Loucy (cell line): Measurements from ENCODE around the gene PMVK.
"Not testable (repeated sequence)": the region's sequence is repeated elsewhere in the genome, so short reads cannot be mapped to it uniquely, and the experiment has no call there.

Source experiments
- H2AFZ ChIP-seq: fragments of 200-600 bp; sonication (generic); 2 replicates; pipeline ENCODE4 v1.6.0; 2016; ENCODE audit warnings: antibody characterized with exemption, mild to moderate bottlenecking, low read length, moderate library complexity
- H3F3A ChIP-seq: fragments of 200-600 bp; 2 replicates; pipeline ENCODE4 v1.6.0; 2016; ENCODE audit warnings: antibody characterized with exemption, low read depth, mild to moderate bottlenecking
- H3K27me3 ChIP-seq: fragments of 200-600 bp; sonication (generic); 2 replicates; pipeline ENCODE4 v1.6.1; 2014; ENCODE audit warnings: low read length, mild to moderate bottlenecking; ENCODE audit not compliant: insufficient read depth, poor library complexity, severe bottlenecking
- H3K36me3 ChIP-seq: fragments of 200-600 bp; sonication (generic); 2 replicates; pipeline ENCODE4 v1.6.1; 2016; ENCODE audit warnings: low read length; ENCODE audit not compliant: insufficient read depth
- H3K4me1 ChIP-seq: fragments of 200-600 bp; sonication (generic); 2 replicates; pipeline ENCODE4 v1.5.1; 2014; ENCODE audit warnings: low read length, mild to moderate bottlenecking; ENCODE audit not compliant: insufficient read depth, poor library complexity, severe bottlenecking
- H3K4me2 ChIP-seq: fragments of 200-600 bp; sonication (generic); 2 replicates; pipeline ENCODE4 v1.6.0; 2014; ENCODE audit warnings: antibody characterized with exemption, low read length, low read depth, mild to moderate bottlenecking; ENCODE audit not compliant: poor library complexity, severe bottlenecking
- H3K4me3 ChIP-seq: fragments of 200-600 bp; sonication (generic); 2 replicates; pipeline ENCODE4 v1.5.1; 2014; ENCODE audit warnings: low read length, mild to moderate bottlenecking, mixed read lengths; ENCODE audit not compliant: poor library complexity, severe bottlenecking
- H3K79me2 ChIP-seq: fragments of 200-600 bp; sonication (generic); 2 replicates; pipeline ENCODE4 v1.6.1; 2014; ENCODE audit warnings: low read length; ENCODE audit not compliant: insufficient read depth
- H3K9ac ChIP-seq: fragments of 200-600 bp; sonication (generic); 2 replicates; pipeline ENCODE4 v1.6.0; 2014; ENCODE audit warnings: mild to moderate bottlenecking, low read depth, low read length, moderate library complexity; ENCODE audit not compliant: poor library complexity, severe bottlenecking
- H3K9me2 ChIP-seq: fragments of 200-600 bp; sonication (generic); replicated peaks from 2 replicates; pipeline ENCODE4 v1.6.1; 2016; ENCODE audit warnings: low read depth, low read length, mixed read lengths
- H3K9me3 ChIP-seq: fragments of 200-600 bp; sonication (generic); 2 replicates; pipeline ENCODE4 v1.6.1; 2014; ENCODE audit warnings: mild to moderate bottlenecking, antibody characterized with exemption, low read length, low read depth; ENCODE audit not compliant: insufficient read depth
- H4K20me1 ChIP-seq: fragments of 200-600 bp; sonication (generic); 2 replicates; pipeline ENCODE4 v1.6.0; 2014; ENCODE audit warnings: antibody characterized with exemption, low read length, mild to moderate bottlenecking; ENCODE audit not compliant: insufficient read depth, poor library complexity, severe bottlenecking
- EZH2phosphoT487 ChIP-seq: fragments of 200-600 bp; IDR thresholded peaks from 2 replicates; pipeline ENCODE4 v1.6.1; 2018; ENCODE audit warnings: antibody characterized with exemption, mild to moderate bottlenecking, moderate library complexity, borderline replicate concordance
- TF ChIP-seq, protein P1 (sequence below): fragments of 200-600 bp; sonication (generic); conservative IDR thresholded peaks from 2 replicates; pipeline ENCODE4 v1.5.1; 2014; ENCODE audit warnings: mild to moderate bottlenecking, antibody characterized with exemption, low read length

Gene PMVK

GRCh38 chr1:154908937-154909336, 27.6 kb downstream of the PMVK start:
- Histone ChIP-seq H3K36me3 (no peaks in the 10 kb centered on the region), H4K20me1 (no peaks in the 10 kb centered on the region), H2AFZ (no peak overlapping the region), H3K9ac (no peak overlapping the region), H3K27me3 (no peaks in the 10 kb centered on the region), H3K9me2 (no peaks in the 10 kb centered on the region), H3F3A (no peaks in the 10 kb centered on the region), H3K4me1 (no peaks in the 10 kb centered on the region), H3K79me2 (no peaks in the 10 kb centered on the region), H3K9me3 (no peaks in the 10 kb centered on the region), H3K4me3 (no peak overlapping the region), H3K4me2 (no peak overlapping the region)
- TF ChIP-seq, protein P1, sequence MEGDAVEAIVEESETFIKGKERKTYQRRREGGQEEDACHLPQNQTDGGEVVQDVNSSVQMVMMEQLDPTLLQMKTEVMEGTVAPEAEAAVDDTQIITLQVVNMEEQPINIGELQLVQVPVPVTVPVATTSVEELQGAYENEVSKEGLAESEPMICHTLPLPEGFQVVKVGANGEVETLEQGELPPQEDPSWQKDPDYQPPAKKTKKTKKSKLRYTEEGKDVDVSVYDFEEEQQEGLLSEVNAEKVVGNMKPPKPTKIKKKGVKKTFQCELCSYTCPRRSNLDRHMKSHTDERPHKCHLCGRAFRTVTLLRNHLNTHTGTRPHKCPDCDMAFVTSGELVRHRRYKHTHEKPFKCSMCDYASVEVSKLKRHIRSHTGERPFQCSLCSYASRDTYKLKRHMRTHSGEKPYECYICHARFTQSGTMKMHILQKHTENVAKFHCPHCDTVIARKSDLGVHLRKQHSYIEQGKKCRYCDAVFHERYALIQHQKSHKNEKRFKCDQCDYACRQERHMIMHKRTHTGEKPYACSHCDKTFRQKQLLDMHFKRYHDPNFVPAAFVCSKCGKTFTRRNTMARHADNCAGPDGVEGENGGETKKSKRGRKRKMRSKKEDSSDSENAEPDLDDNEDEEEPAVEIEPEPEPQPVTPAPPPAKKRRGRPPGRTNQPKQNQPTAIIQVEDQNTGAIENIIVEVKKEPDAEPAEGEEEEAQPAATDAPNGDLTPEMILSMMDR = no peak

DNA sequence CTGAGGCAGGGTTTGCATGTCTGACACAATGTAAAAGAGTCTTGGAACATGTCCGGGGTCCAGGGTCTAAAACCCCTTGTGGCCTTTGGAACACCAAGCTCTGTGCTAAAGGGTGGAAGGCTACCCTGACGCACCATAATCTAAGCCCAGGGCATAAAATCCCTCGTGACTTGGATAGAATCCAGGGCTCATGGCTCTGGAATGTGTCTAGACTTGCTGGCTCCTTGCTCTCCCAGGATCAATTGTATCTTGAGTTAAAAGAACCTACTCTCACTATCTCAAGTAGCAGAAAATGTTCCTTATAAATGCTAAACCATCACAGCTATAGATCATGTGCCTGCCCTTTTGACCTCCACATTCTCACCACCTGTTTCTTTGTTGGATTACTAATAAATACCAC, 28.4 kb downstream of the PMVK start:
- H3K9me2 ChIP-seq, H3K4me1 ChIP-seq, H3K79me2 ChIP-seq, H4K20me1 ChIP-seq, H3K4me3 ChIP-seq, H3K27me3 ChIP-seq, H3F3A ChIP-seq, H3K36me3 ChIP-seq, H3K4me2 ChIP-seq, H2AFZ ChIP-seq, H3K9me3 ChIP-seq, H3K9ac ChIP-seq: not testable (repeated sequence)

- Histone ChIP-seq H3K36me3 (no peaks in the 10 kb centered on the region), H3K79me2 (no peaks in the 10 kb centered on the region), H3K4me2 (no peak overlapping the region), H3K27me3 (no peaks in the 10 kb centered on the region), H4K20me1 (no peaks in the 10 kb centered on the region), H3K9me3 (no peaks in the 10 kb centered on the region), H3F3A (no peaks in the 10 kb centered on the region), H2AFZ (no peak overlapping the region), H3K9ac (no peak overlapping the region), H3K4me3 (no peak overlapping the region), H3K4me1 (no peaks in the 10 kb centered on the region), H3K9me2 (no peaks in the 10 kb centered on the region)
- TF ChIP-seq, protein P1 = peak; percentile 64
- no peak for TF ChIP-seq EZH2phosphoT487
These were observed 29.9 kb downstream of the PMVK start for GRCh38 chr1:154906621-154907081.

DNA sequence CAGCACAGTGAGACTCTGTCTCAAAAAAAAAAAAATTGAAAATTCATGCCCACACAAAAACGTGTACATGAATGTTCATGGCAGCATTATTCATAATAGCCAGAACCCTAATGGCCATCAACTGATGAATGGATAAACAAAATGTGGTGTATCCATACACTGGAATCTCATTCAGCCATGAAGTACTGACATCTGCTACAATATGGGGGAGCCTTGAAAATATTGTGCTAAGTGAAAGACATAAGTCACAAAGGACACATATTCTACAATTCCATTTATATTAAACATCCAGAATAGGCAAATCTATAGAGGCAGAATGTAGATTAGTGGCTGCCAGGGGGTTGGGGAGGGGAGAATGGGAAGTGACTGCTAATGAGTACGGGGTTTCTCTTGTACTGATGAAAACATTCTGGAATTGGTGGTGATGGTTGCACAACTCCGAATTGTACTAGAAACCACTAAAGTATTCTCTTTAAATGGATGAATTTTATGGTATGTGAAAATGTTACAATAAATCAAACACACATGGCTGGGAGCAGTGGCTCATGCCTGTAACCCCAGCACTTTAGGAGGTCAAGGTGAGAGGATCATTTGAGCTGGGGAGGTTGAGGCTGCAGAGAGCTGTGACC, 33.5 kb downstream of the PMVK start:
- no peak overlapping the region for H3K4me3 ChIP-seq
- no peaks in the 10 kb centered on the region for H3K79me2 ChIP-seq
- no peaks in the 10 kb centered on the region for H3K9me2 ChIP-seq
- no peak for TF ChIP-seq EZH2phosphoT487
- TF ChIP-seq, protein P1 = no peak
- no peak overlapping the region for H2AFZ ChIP-seq
- no peaks in the 10 kb centered on the region for H3F3A ChIP-seq
- no peaks in the 10 kb centered on the region for H3K27me3 ChIP-seq
- no peak overlapping the region for H3K4me2 ChIP-seq
- no peaks in the 10 kb centered on the region for H3K9me3 ChIP-seq
- H3K9ac ChIP-seq = no peak overlapping the region
- no peaks in the 10 kb centered on the region for H4K20me1 ChIP-seq
- H3K4me1 ChIP-seq = no peaks in the 10 kb centered on the region
- no peaks in the 10 kb centered on the region for H3K36me3 ChIP-seq
